Right lobe of liver (tissue), 6 donors: Measurements from ENCODE around the gene SEMA4A. TPM values are rescaled to one million over a fixed set of nuclear protein-coding genes. Genes with fewer than 3 reads are reported as not detected.

ENCODE experiments used
- ATAC-seq, 4 donors: fragments of 200-7000 bp; cut with Tn5 transposase; one replicate each; pipeline ENCODE4 v1.9.1; 2020; ENCODE audit warnings: mild to moderate bottlenecking in 4 of 4, moderate library complexity in 4 of 4
- DNase-seq, 3 donors: peaks; one replicate each; pipeline ENCODE4 v3.0.0-alpha.2; 2020
- H3K27ac ChIP-seq, 3 donors: fragments of 200-600 bp; one replicate each; pipeline ENCODE4 v1.8.0; 2022
- H3K27me3 ChIP-seq, 2 donors: fragments of 200-600 bp; one replicate each; pipeline ENCODE4 v1.8.0; 2022
- H3K36me3 ChIP-seq, 4 donors: fragments of 200-600 bp; sonication (generic) in 1 of 4; one replicate each; pipeline versions ENCODE4 v1.5.1 to v1.8.0; 2017 to 2022; ENCODE audit warnings: control low read depth in 1 of 4
- H3K4me1 ChIP-seq, 4 donors: fragments of 200-600 bp; sonication (generic) in 1 of 4; one replicate each; pipeline versions ENCODE4 v1.5.1 to v1.8.0; 2017 to 2022; ENCODE audit warnings: control low read depth in 1 of 4
- H3K4me3 ChIP-seq, 3 donors: fragments of 200-600 bp; one replicate each; pipeline ENCODE4 v1.8.0; 2022
- H3K9me3 ChIP-seq, 4 donors: fragments of 200-600 bp; sonication (generic) in 1 of 4; one replicate each; pipeline versions ENCODE4 v1.5.1 to v1.8.0; 2017 to 2022; ENCODE audit warnings: control low read depth in 1 of 4
- CTCF ChIP-seq, 4 donors: fragments of 200-600 bp in 3 of 4; fragments of 450-650 bp in 1 of 4; IDR thresholded peaks; one replicate each; pipeline versions ENCODE4 v1.5.1 to v1.8.0; 2016 to 2022; ENCODE audit warnings: antibody characterized with exemption in 4 of 4, mild to moderate bottlenecking in 2 of 4
- POLR2A ChIP-seq: fragments of 450-650 bp; IDR thresholded peaks from one replicate; pipeline ENCODE4 v1.6.1; 2017; ENCODE audit warnings: antibody characterized with exemption, mild to moderate bottlenecking
- WGBS: methylation state at CpG from one replicate; pipeline ENCODE4 v1.1.6; 2018; ENCODE audit warnings: low coverage, low lambda C conversion rate; ENCODE audit not compliant: insufficient coverage; ENCODE audit errors: missing lambda C conversion rate; 5-methylcytosine and 5-hydroxymethylcytosine counted together
- intact Hi-C, 2 donors: fragments of 100-400 bp; cut with DNase I; formaldehyde crosslinking; loops; one replicate each; pipeline versions ENCODE4 v1.11.2 to v1.14.1; 2022
- total RNA-seq, 6 experiments: library from RNA; depleted of rRNA in 2 of 6; stranded (reverse); fragments of >200 nt in 2 of 6; fragmentation: NEBNext Ultra II Directional in 3 of 6; extraction: Animal tissue kit (Norgen Biotek cat#: 25700) in 3 of 6; gene quantifications; one replicate each; pipeline versions ENCODE4 v1.1.0 to v1.2.4, GENCODE V29; 2016 to 2023
- donor health status: DM: no; HTN: yes; CAD: no.
- donor health status: DM: no; HTN: no; CAD: no.
- donor health status: DM: no; HTN: no; CAD: no.
- donor health status: DM: no; HTN: yes; CAD: no.
- donor health status: DM: no; HTN: yes; CAD: no.

SEMA4A gene
- total RNA-seq, 6 experiments from 2014 or later = 0.62 to 2.6 (median 1.3) TPM

- 40% methylated on average over 10 of the region's 20 CpGs for WGBS
- Histone ChIP-seq H3K4me1 (peaks cover 0 to 4% (median 1%) of the 10 kb centered on the region in 4 donors), H3K27me3 (no peaks in the 10 kb centered on the region), H3K36me3 (peaks cover 0 to 26% (median 21%) of the 10 kb centered on the region in 4 donors), H3K4me3 (no peak overlapping the region), H3K27ac (no peak overlapping the region), H3K9me3 (no peaks in the 10 kb centered on the region)
- ATAC-seq = peak; percentile 8 to 35 (median 16)
- TF ChIP-seq POLR2A (no peak), CTCF (IDR thresholded peaks at IDR 0.05) (peak; percentile 45 to 57 (median 48))
- no peak for DNase-seq
- intact Hi-C loops = no loop called here
Observed at GRCh38 chr1:156140879-156141707, 12.3 kb upstream of the SEMA4A start.

GRCh38 chr1:156143765-156144489 lies 9.5 kb upstream of the SEMA4A start:
- intact Hi-C loops = no loop called here
- Histone ChIP-seq H3K27me3 (no peaks in the 10 kb centered on the region), H3K27ac (no peak overlapping the region), H3K4me1 (peaks cover 0 to 15% (median 10%) of the 10 kb centered on the region in 4 donors), H3K36me3 (peaks cover 0 to 4% (median under 1%) of the 10 kb centered on the region in 4 donors), H3K9me3 (no peaks in the 10 kb centered on the region), H3K4me3 (no peak overlapping the region)
- no peak for TF ChIP-seq CTCF (IDR thresholded peaks at IDR 0.05)
- no peak for TF ChIP-seq POLR2A
- WGBS = 66% methylated on average over 8 of the region's 11 CpGs
- ATAC-seq (no peak), DNase-seq (no peak)

GRCh38 chr1:156144742-156145141 lies 8.6 kb upstream of the SEMA4A start:
- Histone ChIP-seq H3K27ac (no peak overlapping the region), H3K4me1 (peaks cover 0 to 15% (median 10%) of the 10 kb centered on the region in 4 donors), H3K36me3 (no peaks in the 10 kb centered on the region), H3K27me3 (no peaks in the 10 kb centered on the region), H3K4me3 (no peak overlapping the region), H3K9me3 (no peaks in the 10 kb centered on the region)
- DNase-seq (no peak), ATAC-seq (no peak)
- no peak for TF ChIP-seq CTCF (IDR thresholded peaks at IDR 0.05)
- intact Hi-C loops = loop anchor here (5.0 kb wide), 1 partner anchor 83 kb away; no protein-coding TSS in a partner anchor
- 66% methylated on average over 5 of the region's 5 CpGs for WGBS

GRCh38 chr1:156145650-156146019 lies 7.8 kb upstream of the SEMA4A start:
- H3K4me1 ChIP-seq = peaks cover 0 to 15% (median 10%) of the 10 kb centered on the region in 4 donors
- H3K27me3 ChIP-seq = no peaks in the 10 kb centered on the region
- 42% methylated on average over 2 of the region's 2 CpGs for WGBS
- no peaks in the 10 kb centered on the region for H3K9me3 ChIP-seq
- ATAC-seq (no peak), DNase-seq (no peak)
- H3K4me3 ChIP-seq = no peak overlapping the region
- TF ChIP-seq POLR2A (no peak), CTCF (IDR thresholded peaks at IDR 0.05) (no peak)
- no peak overlapping the region for H3K27ac ChIP-seq
- intact Hi-C loops = loop anchor here (5.0 kb wide), 1 partner anchor 82 kb away; no protein-coding TSS in a partner anchor
- no peaks in the 10 kb centered on the region for H3K36me3 ChIP-seq
